ENCODE measurements around the gene MED13L. TPM values are rescaled to one million over a fixed set of nuclear protein-coding genes. Genes with fewer than 3 reads are reported as not detected.
A peak's percentile ranks its signal among the peaks of the same experiment; 100 is the strongest.

MED13L gene
- total and polyA plus RNA-seq, 4 donors, result 7.9 to 94.0 (median 37.7) TPM

DNA sequence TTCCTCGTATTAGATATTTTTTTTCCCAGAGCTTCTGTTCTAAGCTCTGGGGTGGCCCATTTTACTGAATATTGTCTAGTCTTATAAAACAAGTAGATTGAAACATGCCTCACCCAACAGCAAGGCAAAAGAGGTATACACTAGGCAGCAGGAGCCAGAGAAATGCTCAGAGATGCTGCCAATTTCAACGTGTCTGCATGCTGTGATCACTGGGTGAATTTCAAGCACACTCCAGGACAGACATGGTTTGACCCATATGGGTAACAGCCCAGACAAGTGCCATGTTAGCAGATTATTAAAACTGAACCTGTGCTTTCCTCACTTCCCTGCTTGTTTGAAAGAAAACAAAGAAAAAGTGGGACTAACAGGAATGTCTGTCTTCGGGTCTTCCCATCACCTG lies 321.3 kb downstream of the MED13L start:
- no peak for TF ChIP-seq FOXA1 (IDR thresholded peaks at IDR 0.05)
- TF ChIP-seq, protein P1, sequence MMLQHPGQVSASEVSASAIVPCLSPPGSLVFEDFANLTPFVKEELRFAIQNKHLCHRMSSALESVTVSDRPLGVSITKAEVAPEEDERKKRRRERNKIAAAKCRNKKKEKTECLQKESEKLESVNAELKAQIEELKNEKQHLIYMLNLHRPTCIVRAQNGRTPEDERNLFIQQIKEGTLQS (IDR thresholded peaks at IDR 0.05), result no peak
- TF ChIP-seq SP1 (IDR thresholded peaks at IDR 0.05), result no peak
- TF ChIP-seq, protein P2, sequence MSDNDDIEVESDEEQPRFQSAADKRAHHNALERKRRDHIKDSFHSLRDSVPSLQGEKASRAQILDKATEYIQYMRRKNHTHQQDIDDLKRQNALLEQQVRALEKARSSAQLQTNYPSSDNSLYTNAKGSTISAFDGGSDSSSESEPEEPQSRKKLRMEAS (IDR thresholded peaks at IDR 0.05), result no peak
- TF ChIP-seq, protein P3, sequence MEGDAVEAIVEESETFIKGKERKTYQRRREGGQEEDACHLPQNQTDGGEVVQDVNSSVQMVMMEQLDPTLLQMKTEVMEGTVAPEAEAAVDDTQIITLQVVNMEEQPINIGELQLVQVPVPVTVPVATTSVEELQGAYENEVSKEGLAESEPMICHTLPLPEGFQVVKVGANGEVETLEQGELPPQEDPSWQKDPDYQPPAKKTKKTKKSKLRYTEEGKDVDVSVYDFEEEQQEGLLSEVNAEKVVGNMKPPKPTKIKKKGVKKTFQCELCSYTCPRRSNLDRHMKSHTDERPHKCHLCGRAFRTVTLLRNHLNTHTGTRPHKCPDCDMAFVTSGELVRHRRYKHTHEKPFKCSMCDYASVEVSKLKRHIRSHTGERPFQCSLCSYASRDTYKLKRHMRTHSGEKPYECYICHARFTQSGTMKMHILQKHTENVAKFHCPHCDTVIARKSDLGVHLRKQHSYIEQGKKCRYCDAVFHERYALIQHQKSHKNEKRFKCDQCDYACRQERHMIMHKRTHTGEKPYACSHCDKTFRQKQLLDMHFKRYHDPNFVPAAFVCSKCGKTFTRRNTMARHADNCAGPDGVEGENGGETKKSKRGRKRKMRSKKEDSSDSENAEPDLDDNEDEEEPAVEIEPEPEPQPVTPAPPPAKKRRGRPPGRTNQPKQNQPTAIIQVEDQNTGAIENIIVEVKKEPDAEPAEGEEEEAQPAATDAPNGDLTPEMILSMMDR (IDR thresholded peaks at IDR 0.05; ENCODE audit: low read depth, low read length, missing input control), result no peak
- TF ChIP-seq, protein P4, sequence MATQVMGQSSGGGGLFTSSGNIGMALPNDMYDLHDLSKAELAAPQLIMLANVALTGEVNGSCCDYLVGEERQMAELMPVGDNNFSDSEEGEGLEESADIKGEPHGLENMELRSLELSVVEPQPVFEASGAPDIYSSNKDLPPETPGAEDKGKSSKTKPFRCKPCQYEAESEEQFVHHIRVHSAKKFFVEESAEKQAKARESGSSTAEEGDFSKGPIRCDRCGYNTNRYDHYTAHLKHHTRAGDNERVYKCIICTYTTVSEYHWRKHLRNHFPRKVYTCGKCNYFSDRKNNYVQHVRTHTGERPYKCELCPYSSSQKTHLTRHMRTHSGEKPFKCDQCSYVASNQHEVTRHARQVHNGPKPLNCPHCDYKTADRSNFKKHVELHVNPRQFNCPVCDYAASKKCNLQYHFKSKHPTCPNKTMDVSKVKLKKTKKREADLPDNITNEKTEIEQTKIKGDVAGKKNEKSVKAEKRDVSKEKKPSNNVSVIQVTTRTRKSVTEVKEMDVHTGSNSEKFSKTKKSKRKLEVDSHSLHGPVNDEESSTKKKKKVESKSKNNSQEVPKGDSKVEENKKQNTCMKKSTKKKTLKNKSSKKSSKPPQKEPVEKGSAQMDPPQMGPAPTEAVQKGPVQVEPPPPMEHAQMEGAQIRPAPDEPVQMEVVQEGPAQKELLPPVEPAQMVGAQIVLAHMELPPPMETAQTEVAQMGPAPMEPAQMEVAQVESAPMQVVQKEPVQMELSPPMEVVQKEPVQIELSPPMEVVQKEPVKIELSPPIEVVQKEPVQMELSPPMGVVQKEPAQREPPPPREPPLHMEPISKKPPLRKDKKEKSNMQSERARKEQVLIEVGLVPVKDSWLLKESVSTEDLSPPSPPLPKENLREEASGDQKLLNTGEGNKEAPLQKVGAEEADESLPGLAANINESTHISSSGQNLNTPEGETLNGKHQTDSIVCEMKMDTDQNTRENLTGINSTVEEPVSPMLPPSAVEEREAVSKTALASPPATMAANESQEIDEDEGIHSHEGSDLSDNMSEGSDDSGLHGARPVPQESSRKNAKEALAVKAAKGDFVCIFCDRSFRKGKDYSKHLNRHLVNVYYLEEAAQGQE (IDR thresholded peaks at IDR 0.05), result no peak
- no peak for TF ChIP-seq RXRA (IDR thresholded peaks at IDR 0.05)
- H3K4me3 ChIP-seq (ENCODE audit: low read depth in 1 of 3, low read length in 3 of 3), result no peak overlapping the region
- H3K9me3 ChIP-seq (ENCODE audit: control insufficient read depth in 4 of 4, low read length in 3 of 4), result no peaks in the 10 kb centered on the region
- WGBS, result 68% methylated on average over 3 of the region's 3 CpGs
- DNase-seq (ENCODE audit: low spot score), result no peak
- no peaks in the 10 kb centered on the region for H3K4me1 ChIP-seq (ENCODE audit: control insufficient read depth in 4 of 4, insufficient read depth in 4 of 4, low read length in 3 of 4)
- H3K27me3 ChIP-seq (ENCODE audit: control insufficient read depth in 4 of 4, insufficient read depth in 4 of 4, low read length in 3 of 4), result no peaks in the 10 kb centered on the region
- no peak overlapping the region for H3K27ac ChIP-seq (ENCODE audit: low read depth in 1 of 2, low read length in 2 of 2)
- no peak overlapping the region for H3K9ac ChIP-seq (ENCODE audit: low read depth in 1 of 2, low read length in 2 of 2)
- H3K36me3 ChIP-seq (ENCODE audit: control insufficient read depth in 4 of 4, insufficient read depth in 3 of 4, low read depth in 1 of 4, low read length in 3 of 4), result peaks cover 7 to 16% (median 14%) of the 10 kb centered on the region in 4 donors

DNA sequence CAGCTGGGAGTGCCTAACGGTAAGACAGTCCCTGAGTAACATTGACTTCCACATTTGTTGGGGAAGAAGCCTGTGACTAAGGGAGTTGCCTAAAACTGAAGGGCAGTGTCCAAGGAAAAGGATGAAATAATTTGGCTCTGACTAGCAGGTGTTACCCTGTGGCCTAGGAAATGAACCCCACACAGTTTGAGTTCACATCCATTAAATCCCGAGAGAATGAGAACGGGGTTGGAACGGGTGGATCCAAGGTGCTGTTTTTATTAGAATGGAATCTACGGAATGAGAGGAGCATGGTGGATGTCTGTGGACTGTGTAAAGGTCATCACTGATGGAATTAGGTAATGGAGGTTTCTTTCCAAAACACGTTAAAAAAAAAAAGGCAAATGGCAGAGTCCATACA lies 324.0 kb downstream of the MED13L start:
- 66% methylated on average over 6 of the region's 6 CpGs for WGBS
- no peak overlapping the region for H3K9ac ChIP-seq (ENCODE audit: low read depth in 1 of 2, low read length in 2 of 2)
- no peak overlapping the region for H3K27ac ChIP-seq (ENCODE audit: low read depth in 1 of 2, low read length in 2 of 2)
- no peaks in the 10 kb centered on the region for H3K27me3 ChIP-seq (ENCODE audit: control insufficient read depth in 4 of 4, insufficient read depth in 4 of 4, low read length in 3 of 4)
- H3K36me3 ChIP-seq (ENCODE audit: control insufficient read depth in 4 of 4, insufficient read depth in 3 of 4, low read depth in 1 of 4, low read length in 3 of 4), result peaks cover 0 to 4% (median 2%) of the 10 kb centered on the region in 4 donors
- DNase-seq (ENCODE audit: low spot score), result no peak
- no peaks in the 10 kb centered on the region for H3K4me1 ChIP-seq (ENCODE audit: control insufficient read depth in 4 of 4, insufficient read depth in 4 of 4, low read length in 3 of 4)
- no peaks in the 10 kb centered on the region for H3K9me3 ChIP-seq (ENCODE audit: control insufficient read depth in 4 of 4, low read length in 3 of 4)
- H3K4me3 ChIP-seq (ENCODE audit: low read depth in 1 of 3, low read length in 3 of 3), result no peak overlapping the region
- TF ChIP-seq RXRA (IDR thresholded peaks at IDR 0.05) (peak in 1 of 2 donors; percentile 13), HNF4A (conservative IDR thresholded peaks at IDR 0.05) (peak in 1 of 2 donors; percentile 35), GABPA (IDR thresholded peaks at IDR 0.05 in 1 of 2, conservative IDR thresholded peaks at IDR 0.05 in 1 of 2) (no peak), NR2F2 (IDR thresholded peaks at IDR 0.05) (no peak), TAF1 (conservative IDR thresholded peaks at IDR 0.05) (no peak), EGR1 (IDR thresholded peaks at IDR 0.05; ENCODE audit: low read depth in 2 of 2) (no peak), HNF4G (IDR thresholded peaks at IDR 0.05) (no peak), YY1 (IDR thresholded peaks at IDR 0.05) (peak; percentile 41), FOXA2 (IDR thresholded peaks at IDR 0.05) (no peak), RAD21 (IDR thresholded peaks at IDR 0.05) (no peak), SP1 (IDR thresholded peaks at IDR 0.05) (no peak), FOXA1 (IDR thresholded peaks at IDR 0.05) (no peak), JUND (IDR thresholded peaks at IDR 0.05) (no peak)
- TF ChIP-seq, protein P5, sequence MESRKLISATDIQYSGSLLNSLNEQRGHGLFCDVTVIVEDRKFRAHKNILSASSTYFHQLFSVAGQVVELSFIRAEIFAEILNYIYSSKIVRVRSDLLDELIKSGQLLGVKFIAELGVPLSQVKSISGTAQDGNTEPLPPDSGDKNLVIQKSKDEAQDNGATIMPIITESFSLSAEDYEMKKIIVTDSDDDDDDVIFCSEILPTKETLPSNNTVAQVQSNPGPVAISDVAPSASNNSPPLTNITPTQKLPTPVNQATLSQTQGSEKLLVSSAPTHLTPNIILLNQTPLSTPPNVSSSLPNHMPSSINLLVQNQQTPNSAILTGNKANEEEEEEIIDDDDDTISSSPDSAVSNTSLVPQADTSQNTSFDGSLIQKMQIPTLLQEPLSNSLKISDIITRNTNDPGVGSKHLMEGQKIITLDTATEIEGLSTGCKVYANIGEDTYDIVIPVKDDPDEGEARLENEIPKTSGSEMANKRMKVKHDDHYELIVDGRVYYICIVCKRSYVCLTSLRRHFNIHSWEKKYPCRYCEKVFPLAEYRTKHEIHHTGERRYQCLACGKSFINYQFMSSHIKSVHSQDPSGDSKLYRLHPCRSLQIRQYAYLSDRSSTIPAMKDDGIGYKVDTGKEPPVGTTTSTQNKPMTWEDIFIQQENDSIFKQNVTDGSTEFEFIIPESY (IDR thresholded peaks at IDR 0.05), result no peak
- TF ChIP-seq, protein P3 (IDR thresholded peaks at IDR 0.05; ENCODE audit: low read depth, low read length, missing input control), result no peak
- TF ChIP-seq, protein P4 (IDR thresholded peaks at IDR 0.05), result no peak
- TF ChIP-seq, protein P2 (IDR thresholded peaks at IDR 0.05), result no peak
